GM10266 (cell line): ENCODE data around the gene SRP9.
"Not testable (repeated sequence)": the region's sequence is repeated elsewhere in the genome, so short reads cannot be mapped to it uniquely, and the experiment has no call there.

ENCODE experiments used
- DNase-seq: peaks from one replicate; pipeline ENCODE4 v3.0.0; 2012; ENCODE audit errors: extremely low spot score
- CTCF ChIP-seq: IDR thresholded peaks from 2 replicates; pipeline ENCODE4 v1.5.1; 2012; ENCODE audit warnings: mild to moderate bottlenecking, low read depth; ENCODE audit not compliant: control insufficient read depth, insufficient read depth; ENCODE audit errors: missing control alignments

The SRP9 gene

GRCh38 chr1:225754940-225755641 lies 22.5 kb upstream of the SRP9 start:
- DNase-seq: no peak
- TF ChIP-seq CTCF: no peak

GRCh38 chr1:225755671-225756319 lies 21.8 kb upstream of the SRP9 start:
- no peak for TF ChIP-seq CTCF
- no peak for DNase-seq

- no peak for DNase-seq
- TF ChIP-seq CTCF: no peak
Measured at GRCh38 chr1:225757927-225758656, 19.5 kb upstream of the SRP9 start.

- DNase-seq: not testable (repeated sequence)
Measured at GRCh38 chr1:225759972-225760371, 17.7 kb upstream of the SRP9 start.

- no peak for TF ChIP-seq CTCF
- DNase-seq: no peak
Measured at GRCh38 chr1:225760531-225760930, 17.1 kb upstream of the SRP9 start.

GRCh38 chr1:225761395-225761794 lies 16.2 kb upstream of the SRP9 start:
- not testable (repeated sequence) for DNase-seq

- TF ChIP-seq CTCF: no peak
- DNase-seq: no peak
Measured at GRCh38 chr1:225762002-225762441, 15.6 kb upstream of the SRP9 start.

GRCh38 chr1:225762444-225762843 lies 15.2 kb upstream of the SRP9 start:
- DNase-seq: no peak
- no peak for TF ChIP-seq CTCF
